GM12872 (cell line): Measurements from ENCODE around the gene SDHC.

Source experiments
- TF ChIP-seq, protein P1 (sequence below): IDR thresholded peaks from 3 replicates; pipeline ENCODE4 v1.5.1; 2011; ENCODE audit warnings: low read depth, mild to moderate bottlenecking, low read length, moderate library complexity; ENCODE audit not compliant: insufficient read depth

Gene SDHC

DNA sequence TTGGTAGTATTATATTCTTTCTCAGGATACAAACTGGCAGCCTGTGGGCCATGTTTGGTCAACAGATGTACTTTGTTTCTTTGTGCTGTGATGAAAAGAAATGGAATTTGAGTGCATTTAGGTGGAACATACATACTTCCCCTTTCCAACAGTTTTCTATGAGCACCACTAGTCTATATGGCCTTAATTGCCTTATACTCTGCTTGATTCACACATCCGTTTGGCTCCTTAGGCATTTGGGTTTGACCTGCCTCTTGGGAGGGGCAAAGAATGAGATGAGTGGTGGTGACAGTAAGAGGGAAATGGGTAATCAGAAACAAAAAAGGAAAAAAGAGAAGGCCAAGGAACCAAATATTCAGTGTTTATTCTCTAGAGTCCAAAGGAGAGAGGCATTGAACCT is 36.5 kb downstream of the SDHC start:
- TF ChIP-seq, protein P1, sequence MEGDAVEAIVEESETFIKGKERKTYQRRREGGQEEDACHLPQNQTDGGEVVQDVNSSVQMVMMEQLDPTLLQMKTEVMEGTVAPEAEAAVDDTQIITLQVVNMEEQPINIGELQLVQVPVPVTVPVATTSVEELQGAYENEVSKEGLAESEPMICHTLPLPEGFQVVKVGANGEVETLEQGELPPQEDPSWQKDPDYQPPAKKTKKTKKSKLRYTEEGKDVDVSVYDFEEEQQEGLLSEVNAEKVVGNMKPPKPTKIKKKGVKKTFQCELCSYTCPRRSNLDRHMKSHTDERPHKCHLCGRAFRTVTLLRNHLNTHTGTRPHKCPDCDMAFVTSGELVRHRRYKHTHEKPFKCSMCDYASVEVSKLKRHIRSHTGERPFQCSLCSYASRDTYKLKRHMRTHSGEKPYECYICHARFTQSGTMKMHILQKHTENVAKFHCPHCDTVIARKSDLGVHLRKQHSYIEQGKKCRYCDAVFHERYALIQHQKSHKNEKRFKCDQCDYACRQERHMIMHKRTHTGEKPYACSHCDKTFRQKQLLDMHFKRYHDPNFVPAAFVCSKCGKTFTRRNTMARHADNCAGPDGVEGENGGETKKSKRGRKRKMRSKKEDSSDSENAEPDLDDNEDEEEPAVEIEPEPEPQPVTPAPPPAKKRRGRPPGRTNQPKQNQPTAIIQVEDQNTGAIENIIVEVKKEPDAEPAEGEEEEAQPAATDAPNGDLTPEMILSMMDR = no peak

DNA sequence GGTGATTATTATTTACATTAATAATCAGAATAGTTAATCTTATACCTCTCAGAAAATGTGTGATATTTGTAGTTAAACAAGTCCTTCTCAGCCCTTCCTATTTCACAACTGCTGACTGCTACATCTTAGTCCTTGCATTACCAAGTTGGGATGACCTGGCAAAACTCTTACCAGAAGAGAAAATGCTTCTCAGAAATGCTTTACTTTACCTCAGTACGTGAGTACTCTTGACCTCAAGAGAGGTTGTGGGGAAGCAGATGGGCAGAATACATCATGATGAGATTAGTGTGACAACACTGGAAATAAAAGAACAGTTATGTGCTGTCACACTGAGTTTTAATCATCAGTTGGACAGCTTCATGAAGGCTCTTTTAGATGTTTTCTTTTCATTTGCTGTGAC is 37.3 kb downstream of the SDHC start:
- TF ChIP-seq, protein P1 = no peak

GRCh38 chr1:161357073-161357472 is 42.9 kb downstream of the SDHC start:
- TF ChIP-seq, protein P1 = no peak

DNA sequence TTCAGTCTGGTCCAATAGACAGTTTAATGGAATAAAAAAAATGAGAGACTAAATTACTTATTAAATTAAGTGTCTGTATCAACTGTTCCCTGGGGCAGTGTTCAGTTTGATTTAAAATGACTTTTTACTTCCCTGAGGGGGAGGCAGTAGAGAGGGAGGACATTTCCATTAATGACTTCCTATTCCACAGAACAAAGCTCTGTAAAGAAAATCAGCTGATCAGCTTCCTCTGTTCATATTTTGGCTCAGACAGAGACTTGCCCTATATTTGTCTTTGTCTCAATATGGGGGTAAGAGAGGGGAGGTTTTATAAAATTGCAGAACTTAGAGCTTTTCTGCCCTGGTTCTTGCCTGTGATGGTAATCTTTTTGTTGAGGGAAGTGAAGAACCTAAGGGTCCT is 45.1 kb downstream of the SDHC start:
- TF ChIP-seq, protein P1 = no peak

DNA sequence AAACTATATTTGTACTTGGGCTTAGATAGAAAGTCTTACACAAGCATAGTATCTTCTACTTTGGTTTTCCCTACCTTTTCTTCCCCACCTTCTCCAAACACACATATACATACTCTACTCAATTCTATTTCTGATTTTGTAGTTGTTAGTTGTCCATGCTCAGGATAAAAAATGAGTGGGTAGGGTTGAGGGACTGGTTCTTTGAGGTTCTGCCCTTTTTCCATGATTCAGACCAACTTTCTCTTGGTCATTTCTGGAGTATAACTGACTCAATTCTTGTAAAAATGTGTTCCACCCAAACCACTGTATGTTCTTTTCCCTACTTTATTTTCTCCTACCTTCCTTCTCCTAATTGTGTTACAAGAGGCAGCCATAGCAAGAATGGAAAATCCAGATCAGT is 50.2 kb downstream of the SDHC start:
- TF ChIP-seq, protein P1 = no peak

GRCh38 chr1:161365207-161365606 is 51.0 kb downstream of the SDHC start:
- TF ChIP-seq, protein P1 = no peak

DNA sequence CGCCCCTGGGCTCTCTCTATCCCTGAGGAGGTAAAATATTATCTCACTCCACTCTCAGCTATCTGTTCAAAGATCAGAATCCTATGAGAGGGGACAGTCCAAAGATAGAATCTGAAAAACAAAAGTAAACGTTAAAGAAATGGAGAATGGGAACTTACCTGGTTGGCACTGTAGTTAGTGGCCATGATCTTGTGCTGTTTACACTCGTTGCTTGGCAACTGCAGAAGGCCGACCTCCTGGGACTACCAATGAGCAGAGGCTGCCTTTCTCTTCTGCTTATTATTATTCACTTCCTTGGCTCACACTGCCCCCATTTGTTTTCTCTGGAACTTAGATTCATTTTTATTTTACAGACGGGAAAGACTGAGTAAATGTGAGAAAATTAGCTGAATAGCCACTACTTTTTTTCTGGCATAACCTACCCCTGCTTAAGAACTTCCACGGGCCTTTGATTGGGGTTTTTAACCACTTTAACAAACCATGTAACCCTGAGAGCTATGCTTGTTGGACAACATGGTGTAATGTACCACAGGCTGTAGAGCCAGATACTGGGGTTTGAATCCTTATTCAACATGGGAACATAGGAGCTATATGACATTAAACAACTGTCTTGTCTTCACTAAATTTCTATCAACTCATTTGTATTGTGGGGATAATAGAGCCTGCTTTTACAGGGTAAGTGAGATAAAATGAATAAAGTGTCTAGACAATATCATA is 53.7 kb downstream of the SDHC start, which contains the start of gene CFAP126:
CFAP126 (minus strand) TSS at position 193 of the 717 bp plus-strand sequence; CDS start at position 185, 8 bp downstream.
- TF ChIP-seq, protein P1 = no peak
